Immature natural killer cell (primary cell): ENCODE data around the gene ST6GALNAC3. TPM values are rescaled to one million over a fixed set of nuclear protein-coding genes. Genes with fewer than 3 reads are reported as not detected.
A peak's percentile ranks its signal among the peaks of the same experiment; 100 is the strongest.
"Not testable (repeated sequence)": the region's sequence is repeated elsewhere in the genome, so short reads cannot be mapped to it uniquely, and the experiment has no call there.

ENCODE experiments used
- DNase-seq, 3 donors: peaks; one replicate each; pipeline ENCODE4 v3.0.0; 2022; ENCODE audit warnings: mixed read lengths in 1 of 3
- H3K27ac Mint-ChIP-seq, 6 donors: one replicate each; pipeline ENCODE4 v1.8.0; 2020; ENCODE audit warnings: mixed read lengths in 6 of 6, mild to moderate bottlenecking in 5 of 6, inconsistent platforms in 4 of 6, moderate library complexity in 3 of 6
- H3K27me3 Mint-ChIP-seq, 3 donors: one replicate each; pipeline ENCODE4 v1.8.0; 2020 to 2021; ENCODE audit warnings: low read depth in 3 of 3, mild to moderate bottlenecking in 3 of 3, mixed read lengths in 3 of 3, moderate library complexity in 3 of 3, inconsistent platforms in 1 of 3
- H3K36me3 Mint-ChIP-seq, 3 donors: one replicate each; pipeline ENCODE4 v1.8.0; 2020; ENCODE audit warnings: mixed read lengths in 3 of 3, inconsistent platforms in 2 of 3, mild to moderate bottlenecking in 2 of 3
- H3K4me1 Mint-ChIP-seq, 2 donors: one replicate each; pipeline ENCODE4 v1.8.0; 2020; ENCODE audit warnings: inconsistent platforms in 2 of 2, mild to moderate bottlenecking in 2 of 2, mixed read lengths in 2 of 2, moderate library complexity in 1 of 2
- H3K4me3 Mint-ChIP-seq, 5 donors: one replicate each; pipeline ENCODE4 v1.8.0; 2020; ENCODE audit warnings: mild to moderate bottlenecking in 5 of 5, mixed read lengths in 5 of 5, inconsistent platforms in 3 of 5, moderate library complexity in 3 of 5
- H3K9me3 Mint-ChIP-seq, 6 donors: one replicate each; pipeline ENCODE4 v1.8.0; 2020; ENCODE audit warnings: mild to moderate bottlenecking in 6 of 6, mixed read lengths in 6 of 6, inconsistent platforms in 4 of 6, moderate library complexity in 3 of 6
- polyA plus RNA-seq, 3 donors: library from polyadenylated mRNA; unstranded; fragments of 300-500 nt; fragmentation: Illumina TruSeq; gene quantifications; one replicate each; pipeline ENCODE4 v1.2.3, GENCODE V29; 2021

ST6GALNAC3 gene
- not detected for polyA plus RNA-seq

- DNase-seq, result peak; percentile 68 to 75 (median 69)
- Mint-ChIP-seq H3K36me3 (no peaks in the 10 kb centered on the region), H3K27ac (peak within 1 kb of the TSS in 5 of 6 donors; percentile 22 to 73 (median 46)), H3K27me3 (peaks cover 3 to 19% (median 8%) of the 10 kb centered on the region in 3 donors), H3K9me3 (no peaks in the 10 kb centered on the region), H3K4me1 (peaks cover 18 to 24% of the 10 kb centered on the region in 2 donors), H3K4me3 (peak within 1 kb of the TSS; percentile 84 to 92 (median 87))
Observed at GRCh38 chr1:76074321-76075187, at the start of gene ST6GALNAC3. Gene ST6GALNAC3 (plus strand): TSS chr1:76074746.

DNA sequence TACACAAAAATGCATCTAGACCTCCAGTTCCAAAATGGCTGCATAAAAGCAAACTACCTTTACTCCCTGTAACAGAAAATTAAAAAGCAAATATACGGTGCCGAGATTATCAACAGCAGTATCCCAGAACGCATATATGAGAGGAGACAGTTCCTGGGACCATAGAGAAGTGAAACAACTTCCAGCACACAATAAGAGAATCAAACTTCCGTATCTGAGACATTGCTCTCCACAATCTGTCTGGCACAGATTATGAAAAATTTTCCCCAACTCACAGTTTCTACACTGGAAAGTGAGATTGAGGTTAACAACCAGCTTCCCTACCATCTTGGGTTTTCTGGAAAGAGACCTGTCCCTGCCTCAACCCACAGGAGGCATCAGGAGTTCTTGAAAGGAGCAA is 47.2 kb upstream of the ST6GALNAC3 start:
- H3K27ac Mint-ChIP-seq, result no peak overlapping the region
- no peak for DNase-seq
- H3K9me3 Mint-ChIP-seq, result no peaks in the 10 kb centered on the region
- H3K27me3 Mint-ChIP-seq, result no peaks in the 10 kb centered on the region
- no peak overlapping the region for H3K4me3 Mint-ChIP-seq
- H3K4me1 Mint-ChIP-seq, result peaks cover 0 to 14% of the 10 kb centered on the region in 2 donors
- H3K36me3 Mint-ChIP-seq, result no peaks in the 10 kb centered on the region

DNA sequence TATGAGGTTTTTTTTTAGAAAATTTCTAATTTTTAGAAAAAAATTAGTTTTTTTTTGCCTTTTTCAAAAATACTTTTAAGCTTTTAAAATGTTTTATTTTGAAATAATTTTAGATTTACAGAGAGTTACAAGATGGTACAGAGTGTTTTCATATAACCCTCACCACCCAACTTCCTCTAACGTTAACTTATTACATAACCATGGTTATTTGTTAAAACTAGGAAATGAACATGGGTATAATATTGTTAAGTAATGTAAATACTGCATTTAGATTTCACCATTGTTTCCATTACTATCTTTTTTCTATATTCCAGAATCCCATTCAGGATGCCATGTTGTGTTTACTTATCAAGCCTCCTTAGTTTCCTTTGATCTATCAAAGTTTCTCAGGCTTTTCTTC is 45.2 kb upstream of the ST6GALNAC3 start:
- Mint-ChIP-seq H3K4me3 (no peak overlapping the region), H3K4me1 (peaks cover 0 to 2% of the 10 kb centered on the region in 2 donors), H3K36me3 (no peaks in the 10 kb centered on the region), H3K27me3 (no peaks in the 10 kb centered on the region), H3K27ac (no peak overlapping the region), H3K9me3 (no peaks in the 10 kb centered on the region)
- DNase-seq, result no peak

DNA sequence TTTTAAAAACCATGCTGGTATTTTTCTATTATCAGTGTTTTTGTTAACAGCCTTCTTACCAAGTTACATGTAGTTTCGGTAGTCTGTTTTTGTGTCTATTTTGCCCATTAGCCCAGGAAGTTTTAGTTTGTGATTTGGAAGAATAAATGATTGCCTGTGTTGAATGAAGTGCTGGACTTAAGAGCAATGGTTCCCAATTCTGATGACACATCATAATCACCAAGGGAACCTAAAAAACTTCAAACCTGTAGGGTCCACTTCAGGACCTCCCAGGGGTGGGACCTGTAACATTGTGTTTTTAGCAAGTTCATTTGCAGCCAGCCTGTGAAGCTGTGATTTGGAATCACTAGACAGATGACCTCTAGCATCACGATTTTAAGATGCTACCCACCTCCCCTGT is 43.0 kb upstream of the ST6GALNAC3 start:
- Mint-ChIP-seq H3K4me1 (no peaks in the 10 kb centered on the region), H3K4me3 (no peak overlapping the region), H3K27ac (no peak overlapping the region), H3K9me3 (no peaks in the 10 kb centered on the region), H3K36me3 (no peaks in the 10 kb centered on the region), H3K27me3 (no peaks in the 10 kb centered on the region)
- DNase-seq, result no peak

DNA sequence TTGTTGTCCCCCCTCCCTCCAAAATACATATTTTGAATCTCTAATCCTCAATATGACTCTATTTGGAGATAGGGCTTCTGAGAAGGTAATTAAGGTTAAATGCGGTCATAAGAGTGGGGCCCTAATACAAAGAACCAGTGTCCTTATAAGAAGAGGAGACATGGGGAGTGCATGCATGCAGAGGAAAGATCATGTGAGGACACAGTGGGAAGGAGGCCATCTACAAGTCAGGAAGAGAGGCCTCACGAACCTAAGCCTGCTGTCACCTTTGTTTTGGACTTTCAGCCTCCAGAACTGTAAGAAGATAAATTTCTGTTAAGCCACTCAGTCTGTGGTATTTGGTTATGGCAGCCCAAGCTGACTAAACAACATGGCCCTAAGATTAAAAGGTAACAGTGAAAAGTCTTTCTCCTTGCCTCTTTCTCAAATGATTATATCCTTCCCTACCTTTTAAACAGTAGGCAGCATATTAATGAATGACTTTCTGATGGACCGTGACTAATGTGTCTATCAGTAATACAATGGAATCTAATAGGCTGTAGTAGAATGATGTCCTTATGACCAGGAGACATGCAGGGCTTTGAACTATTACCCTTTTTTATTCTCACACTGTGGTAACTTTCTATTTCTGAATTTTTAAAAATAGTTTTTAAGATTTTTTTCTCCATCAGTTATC is 40.6 kb upstream of the ST6GALNAC3 start:
- Mint-ChIP-seq H3K4me3 (no peak overlapping the region), H3K4me1 (no peaks in the 10 kb centered on the region), H3K27me3 (peaks cover 0 to 2% (median 0%) of the 10 kb centered on the region in 3 donors), H3K9me3 (peaks cover 0 to 2% (median 0%) of the 10 kb centered on the region in 6 donors), H3K27ac (no peak overlapping the region), H3K36me3 (no peaks in the 10 kb centered on the region)
- DNase-seq, result no peak

DNA sequence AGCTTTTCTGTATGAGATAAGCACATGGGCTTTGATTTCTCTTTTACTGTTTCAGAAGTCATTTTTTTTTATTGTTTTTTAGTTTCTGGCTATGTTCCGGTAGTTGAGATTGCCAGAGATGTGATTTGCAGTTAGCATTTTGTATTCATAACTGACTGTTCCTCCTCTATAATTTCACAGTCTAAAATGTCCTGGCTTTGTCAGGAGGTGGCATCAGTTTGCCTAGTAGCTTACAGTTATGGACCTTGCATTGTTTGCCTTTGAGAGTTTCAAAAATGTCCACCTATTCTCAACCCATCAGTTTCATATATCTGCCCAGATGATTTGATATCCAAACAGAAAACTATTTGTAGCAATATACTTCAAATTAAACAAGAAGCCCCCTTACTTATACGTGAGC is 39.5 kb upstream of the ST6GALNAC3 start:
- H3K4me1 Mint-ChIP-seq, result no peaks in the 10 kb centered on the region
- peaks cover 0 to 2% (median 2%) of the 10 kb centered on the region in 3 donors for H3K27me3 Mint-ChIP-seq
- DNase-seq, result no peak
- no peak overlapping the region for H3K4me3 Mint-ChIP-seq
- no peaks in the 10 kb centered on the region for H3K36me3 Mint-ChIP-seq
- H3K27ac Mint-ChIP-seq, result no peak overlapping the region
- H3K9me3 Mint-ChIP-seq, result peaks cover 0 to 2% (median 0%) of the 10 kb centered on the region in 6 donors

DNA sequence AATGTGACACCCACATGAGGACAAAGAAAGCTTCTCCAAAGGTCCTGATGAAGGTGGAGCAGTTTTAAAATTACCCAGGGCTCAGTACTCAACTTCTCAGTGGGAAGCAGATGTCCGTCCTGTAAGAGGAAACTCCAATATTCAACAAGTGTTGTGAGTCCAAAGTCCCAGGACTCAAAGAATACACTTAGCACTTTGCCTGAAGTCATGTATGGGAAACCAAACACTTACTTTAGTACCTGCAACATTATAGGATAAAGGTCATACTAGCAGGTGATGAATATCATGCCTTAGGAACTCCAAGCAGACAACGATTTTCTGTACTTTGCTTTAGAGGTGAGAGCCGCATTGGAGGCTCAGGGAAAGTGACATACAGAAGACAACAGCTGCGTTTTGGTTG is 37.2 kb upstream of the ST6GALNAC3 start:
- no peak for DNase-seq
- H3K27me3 Mint-ChIP-seq, result peaks cover 0 to 2% (median 2%) of the 10 kb centered on the region in 3 donors
- no peak overlapping the region for H3K27ac Mint-ChIP-seq
- H3K9me3 Mint-ChIP-seq, result peaks cover 0 to 4% (median 0%) of the 10 kb centered on the region in 6 donors
- no peaks in the 10 kb centered on the region for H3K4me1 Mint-ChIP-seq
- no peaks in the 10 kb centered on the region for H3K36me3 Mint-ChIP-seq
- no peak overlapping the region for H3K4me3 Mint-ChIP-seq

DNA sequence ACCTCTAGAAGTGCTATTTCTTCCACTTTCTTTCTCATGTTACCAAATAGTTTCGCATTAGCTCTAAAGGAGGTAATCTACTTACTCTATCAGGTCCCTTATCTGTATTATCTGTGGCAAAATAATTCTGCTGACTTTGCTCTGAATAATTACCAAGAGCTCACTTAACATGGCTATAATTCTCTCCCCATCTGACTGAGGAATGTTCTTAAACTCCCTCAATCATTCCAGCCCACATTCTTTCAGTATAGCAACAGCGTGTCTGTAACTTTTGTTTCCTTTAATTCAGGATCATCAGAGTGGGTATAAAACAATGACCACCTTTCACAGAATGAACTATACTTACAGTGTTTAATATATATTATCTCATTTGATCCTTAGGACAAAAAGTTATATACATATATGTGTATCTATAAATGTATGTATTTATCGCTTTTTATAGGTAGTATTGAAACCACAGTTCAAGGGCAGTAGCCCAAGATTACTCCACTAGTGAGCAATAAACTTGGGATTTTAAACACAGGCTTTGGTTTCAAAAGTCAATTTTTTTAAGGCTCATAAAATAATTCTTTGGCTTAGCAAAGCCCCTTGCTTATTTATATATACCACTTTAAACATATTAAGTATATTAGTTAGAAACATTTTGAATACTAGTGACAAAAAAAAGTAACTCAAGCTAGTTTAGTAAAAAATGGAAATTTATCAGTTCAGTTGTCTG is 36.1 kb upstream of the ST6GALNAC3 start:
- Mint-ChIP-seq H3K36me3 (no peaks in the 10 kb centered on the region), H3K27ac (no peak overlapping the region), H3K27me3 (peaks cover 0 to 2% (median 2%) of the 10 kb centered on the region in 3 donors), H3K4me1 (no peaks in the 10 kb centered on the region), H3K4me3 (no peak overlapping the region), H3K9me3 (peaks cover 0 to 4% (median 0%) of the 10 kb centered on the region in 6 donors)
- DNase-seq, result no peak

GRCh38 chr1:76046149-76046548 is 28.4 kb upstream of the ST6GALNAC3 start:
- no peak for DNase-seq
- no peaks in the 10 kb centered on the region for H3K36me3 Mint-ChIP-seq
- H3K4me3 Mint-ChIP-seq, result no peak overlapping the region
- peaks cover 0 to 5% (median 2%) of the 10 kb centered on the region in 3 donors for H3K27me3 Mint-ChIP-seq
- no peak overlapping the region for H3K27ac Mint-ChIP-seq
- H3K9me3 Mint-ChIP-seq, result peaks cover 0 to 6% (median 0%) of the 10 kb centered on the region in 6 donors
- H3K4me1 Mint-ChIP-seq, result no peaks in the 10 kb centered on the region

GRCh38 chr1:76048219-76048618 is 26.3 kb upstream of the ST6GALNAC3 start:
- Mint-ChIP-seq H3K27ac (no peak overlapping the region), H3K4me3 (no peak overlapping the region), H3K4me1 (peaks cover 7 to 17% of the 10 kb centered on the region in 2 donors), H3K9me3 (peaks cover 0 to 4% (median 0%) of the 10 kb centered on the region in 6 donors), H3K27me3 (peaks cover 0 to 5% (median 2%) of the 10 kb centered on the region in 3 donors), H3K36me3 (no peaks in the 10 kb centered on the region)
- DNase-seq, result no peak

DNA sequence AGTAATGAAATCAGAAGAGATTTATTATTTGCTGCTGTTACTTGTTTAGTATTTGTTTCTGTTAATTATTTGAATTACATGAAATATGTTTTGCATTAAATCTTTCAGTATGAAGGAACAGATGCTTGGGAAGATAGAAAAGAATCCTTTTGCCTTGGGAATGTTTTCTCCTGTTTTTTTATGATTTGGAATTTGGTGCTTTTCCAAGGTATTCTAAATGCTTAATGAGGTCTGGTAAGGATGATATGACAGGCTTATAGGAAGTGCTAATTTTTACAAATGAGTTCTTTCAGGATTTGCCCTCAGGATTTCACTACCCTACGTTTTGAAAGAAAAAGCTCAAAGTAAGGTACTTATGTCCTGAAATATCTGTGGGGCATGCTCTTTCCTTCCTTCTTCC is 25.6 kb upstream of the ST6GALNAC3 start:
- Mint-ChIP-seq H3K9me3 (peaks cover 0 to 4% (median 0%) of the 10 kb centered on the region in 6 donors), H3K27ac (no peak overlapping the region), H3K4me1 (peaks cover 9 to 24% of the 10 kb centered on the region in 2 donors), H3K36me3 (no peaks in the 10 kb centered on the region), H3K4me3 (no peak overlapping the region), H3K27me3 (peaks cover 0 to 5% (median 2%) of the 10 kb centered on the region in 3 donors)
- DNase-seq, result no peak

- H3K9me3 Mint-ChIP-seq, result peaks cover 0 to 3% (median 0%) of the 10 kb centered on the region in 6 donors
- no peak overlapping the region for H3K4me3 Mint-ChIP-seq
- H3K36me3 Mint-ChIP-seq, result no peaks in the 10 kb centered on the region
- H3K27ac Mint-ChIP-seq, result no peak overlapping the region
- peaks cover 9 to 29% of the 10 kb centered on the region in 2 donors for H3K4me1 Mint-ChIP-seq
- H3K27me3 Mint-ChIP-seq, result peaks cover 0 to 5% (median 2%) of the 10 kb centered on the region in 3 donors
- DNase-seq, result no peak
Observed at GRCh38 chr1:76049498-76049897, 25.0 kb upstream of the ST6GALNAC3 start.

DNA sequence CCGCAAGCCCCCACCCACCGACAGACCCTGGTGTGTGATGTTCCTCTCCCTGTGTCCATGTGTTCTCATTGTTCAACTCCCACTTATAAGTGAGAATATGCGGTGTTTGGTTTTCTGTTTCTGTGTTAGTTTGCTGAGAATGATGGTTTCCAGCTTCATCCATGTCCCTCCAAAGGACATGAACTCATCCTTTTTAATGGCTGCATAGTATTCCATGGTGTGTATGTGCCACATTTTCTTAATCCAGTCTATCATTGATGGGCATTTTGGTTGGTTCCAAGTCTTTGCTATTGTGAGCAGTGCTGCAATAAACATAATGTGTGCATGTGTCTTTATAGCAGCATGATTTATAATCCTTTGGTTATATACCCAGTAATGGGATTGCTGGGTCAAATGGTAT is 24.5 kb upstream of the ST6GALNAC3 start:
- H3K4me1 Mint-ChIP-seq, result peaks cover 9 to 30% of the 10 kb centered on the region in 2 donors
- H3K9me3 Mint-ChIP-seq, H3K27ac Mint-ChIP-seq, DNase-seq, H3K4me3 Mint-ChIP-seq, H3K27me3 Mint-ChIP-seq, H3K36me3 Mint-ChIP-seq: not testable (repeated sequence)
